Activated T-helper 2 cell treated with anti-CD3 and anti-CD28 coated beads, Interferon-gamma antibody, Interleukin-2, Interleukin-4, amounts not matched to agents 10 μg/mL and 5 μg/mL and 100 μg/mL, durations not matched to agents 14 hours and 24 hours and 36 hours (primary cell): Measurements from ENCODE around the gene POTEF. TPM values are rescaled to one million over a fixed set of nuclear protein-coding genes. Genes with fewer than 3 reads are reported as not detected.
A peak's percentile ranks its signal among the peaks of the same experiment; 100 is the strongest.
"Not testable (repeated sequence)": the region's sequence is repeated elsewhere in the genome, so short reads cannot be mapped to it uniquely, and the experiment has no call there.

ENCODE experiments used
- DNase-seq: peaks from one replicate; pipeline ENCODE4 v3.0.0; 2021; ENCODE audit warnings: low spot score
- H3K27ac Mint-ChIP-seq: one replicate; pipeline ENCODE4 v1.8.0; 2021; ENCODE audit warnings: mixed read lengths
- H3K27me3 Mint-ChIP-seq: one replicate; pipeline ENCODE4 v1.8.0; 2021; ENCODE audit warnings: low read depth, mixed read lengths
- H3K36me3 Mint-ChIP-seq: one replicate; pipeline ENCODE4 v1.8.0; 2021; ENCODE audit warnings: low read depth, mixed read lengths
- H3K4me1 Mint-ChIP-seq: one replicate; pipeline ENCODE4 v1.8.0; 2021; ENCODE audit warnings: low read depth, mixed read lengths
- H3K4me3 Mint-ChIP-seq: one replicate; pipeline ENCODE4 v1.8.0; 2021; ENCODE audit warnings: low read depth, mild to moderate bottlenecking, moderate library complexity, mixed read lengths
- H3K9me3 Mint-ChIP-seq: one replicate; pipeline ENCODE4 v1.8.0; 2021; ENCODE audit warnings: mixed read lengths
- intact Hi-C: fragments of 100-400 bp; cut with micrococcal nuclease; formaldehyde crosslinking; loops from one replicate; pipeline ENCODE4 v1.15.1; 2023
- total RNA-seq: library from RNA; stranded (reverse); gene quantifications from 2 replicates; pipeline ENCODE4 v1.2.3, GENCODE V29; 2022

POTEF gene
- total RNA-seq = not detected in 2 replicates

DNA sequence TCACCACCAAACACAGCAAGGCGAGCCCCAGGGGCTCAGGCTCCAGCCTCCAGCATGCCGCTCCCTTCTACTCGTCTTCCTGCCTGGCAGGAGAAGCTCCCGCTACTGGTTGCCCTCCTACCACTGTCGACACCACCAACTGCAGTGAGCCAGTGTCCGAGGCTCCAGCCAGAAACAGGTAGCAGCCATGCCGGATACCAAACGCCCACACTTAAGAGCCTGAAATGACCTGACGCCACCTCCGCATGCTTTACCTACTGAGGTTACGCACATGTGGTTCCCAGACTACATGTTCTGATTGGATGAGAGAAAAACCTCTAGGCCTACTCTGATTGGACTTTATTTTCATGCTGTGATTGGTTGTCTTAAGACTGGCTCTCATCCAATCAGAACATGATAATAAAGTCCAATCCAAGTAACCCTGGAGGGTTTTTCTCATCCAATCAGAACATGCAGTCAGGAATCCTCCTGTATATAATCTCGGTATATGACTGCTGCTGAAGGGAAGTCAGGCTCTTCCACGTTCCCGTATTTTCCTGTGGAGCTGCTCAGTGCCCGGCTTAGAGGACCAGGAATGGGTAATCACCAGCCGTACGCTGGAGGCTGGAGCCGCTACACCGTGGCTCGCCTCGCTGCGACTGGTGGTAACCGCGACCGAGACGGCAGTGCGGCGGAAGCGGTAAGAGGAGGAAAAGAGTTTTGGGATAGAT, at the start of gene POTEF:
Gene POTEF, minus strand, starts transcription at position 103 of the 710 bp plus-strand sequence. CDS start 8,707 bp downstream, outside the sequence.
- H3K4me1 Mint-ChIP-seq, DNase-seq, H3K9me3 Mint-ChIP-seq, H3K27ac Mint-ChIP-seq, intact Hi-C loops, H3K4me3 Mint-ChIP-seq, H3K27me3 Mint-ChIP-seq, H3K36me3 Mint-ChIP-seq: not testable (repeated sequence)

- H3K9me3 Mint-ChIP-seq, intact Hi-C loops, H3K4me3 Mint-ChIP-seq, H3K4me1 Mint-ChIP-seq, DNase-seq, H3K27me3 Mint-ChIP-seq, H3K27ac Mint-ChIP-seq: not testable (repeated sequence)
- H3K36me3 Mint-ChIP-seq = peaks cover 46% of the 10 kb centered on the region
Measured at GRCh38 chr2:130174866-130175265, 45.8 kb upstream of the POTEF start.

DNA sequence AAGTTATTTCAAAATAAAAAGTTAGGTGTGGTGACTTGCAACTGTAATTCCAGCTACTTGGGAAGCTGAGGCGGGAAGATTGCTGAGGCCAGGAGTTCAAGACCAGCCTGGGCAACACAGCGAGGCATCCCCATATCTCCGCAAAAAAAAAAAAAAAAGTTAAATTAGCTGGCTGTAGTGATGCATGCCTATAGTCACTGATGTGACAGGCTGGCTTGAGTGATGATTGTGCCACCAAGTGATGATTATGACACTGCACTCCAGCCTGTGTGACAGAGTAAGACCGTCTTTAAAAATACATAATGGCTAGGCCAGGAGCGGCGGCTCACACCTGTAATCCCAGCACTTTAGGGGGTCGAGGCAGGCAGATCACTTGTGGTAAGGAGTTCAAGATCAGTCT, 40.9 kb upstream of the POTEF start:
- H3K27ac Mint-ChIP-seq = no peak overlapping the region
- intact Hi-C loops = no loop called here

DNA sequence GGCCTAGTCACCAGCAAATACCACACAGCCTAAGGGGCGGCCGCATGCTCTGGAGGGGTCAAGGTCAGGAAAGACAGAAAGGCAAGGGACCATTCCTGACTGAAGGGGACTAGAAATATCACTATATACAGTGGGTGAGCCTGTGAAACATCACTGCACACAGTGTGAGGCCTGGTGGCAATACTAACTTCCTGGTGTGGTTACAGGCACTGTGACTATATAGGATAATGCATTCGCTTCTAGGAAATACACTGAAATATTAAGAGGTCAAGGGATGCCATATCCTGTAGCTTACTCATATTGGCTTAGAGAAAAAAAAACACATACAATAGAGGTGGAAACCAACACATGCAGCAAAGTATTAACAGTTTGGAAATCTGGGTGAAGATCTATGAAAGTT, 40.1 kb upstream of the POTEF start:
- DNase-seq, intact Hi-C loops, H3K27me3 Mint-ChIP-seq, H3K4me3 Mint-ChIP-seq, H3K9me3 Mint-ChIP-seq, H3K4me1 Mint-ChIP-seq: not testable (repeated sequence)
- peaks cover 66% of the 10 kb centered on the region for H3K36me3 Mint-ChIP-seq
- peak overlapping the region; percentile 61 for H3K27ac Mint-ChIP-seq

More for the DNA sequence above, 40.9 kb upstream of the POTEF start:
- Mint-ChIP-seq H3K4me1 (peaks cover 7% of the 10 kb centered on the region), H3K27me3 (no peaks in the 10 kb centered on the region), H3K9me3 (no peaks in the 10 kb centered on the region), H3K36me3 (peaks cover 59% of the 10 kb centered on the region), H3K4me3 (no peak overlapping the region)
- no peak for DNase-seq

DNA sequence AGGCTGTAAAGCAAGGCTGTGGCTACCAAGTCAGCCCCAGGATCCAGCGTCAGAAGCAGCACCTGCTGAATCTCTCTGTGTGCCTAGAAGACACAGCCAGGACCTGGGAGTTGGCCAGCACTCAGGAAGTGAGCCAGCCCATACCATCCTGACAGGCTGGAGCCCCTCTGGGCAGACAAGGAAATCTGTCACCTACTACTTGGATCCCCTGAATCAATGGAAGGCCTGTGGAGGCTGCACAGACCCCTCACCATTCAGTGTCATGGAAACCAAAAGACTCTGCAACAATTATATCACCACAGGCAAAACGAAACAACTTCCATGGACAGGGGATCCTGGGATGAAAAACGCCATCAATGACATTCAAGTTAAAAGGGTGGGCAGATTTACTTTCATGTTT, 37.6 kb upstream of the POTEF start:
- intact Hi-C loops, H3K4me1 Mint-ChIP-seq, H3K27me3 Mint-ChIP-seq, H3K4me3 Mint-ChIP-seq, DNase-seq, H3K9me3 Mint-ChIP-seq, H3K27ac Mint-ChIP-seq: not testable (repeated sequence)
- H3K36me3 Mint-ChIP-seq = peaks cover 53% of the 10 kb centered on the region

GRCh38 chr2:130165293-130166016, 36.4 kb upstream of the POTEF start:
- peaks cover 7% of the 10 kb centered on the region for H3K4me1 Mint-ChIP-seq
- H3K4me3 Mint-ChIP-seq = no peak overlapping the region
- DNase-seq = no peak
- intact Hi-C loops = no loop called here
- no peaks in the 10 kb centered on the region for H3K9me3 Mint-ChIP-seq
- no peaks in the 10 kb centered on the region for H3K27me3 Mint-ChIP-seq
- peaks cover 51% of the 10 kb centered on the region for H3K36me3 Mint-ChIP-seq
- H3K27ac Mint-ChIP-seq = no peak overlapping the region

DNA sequence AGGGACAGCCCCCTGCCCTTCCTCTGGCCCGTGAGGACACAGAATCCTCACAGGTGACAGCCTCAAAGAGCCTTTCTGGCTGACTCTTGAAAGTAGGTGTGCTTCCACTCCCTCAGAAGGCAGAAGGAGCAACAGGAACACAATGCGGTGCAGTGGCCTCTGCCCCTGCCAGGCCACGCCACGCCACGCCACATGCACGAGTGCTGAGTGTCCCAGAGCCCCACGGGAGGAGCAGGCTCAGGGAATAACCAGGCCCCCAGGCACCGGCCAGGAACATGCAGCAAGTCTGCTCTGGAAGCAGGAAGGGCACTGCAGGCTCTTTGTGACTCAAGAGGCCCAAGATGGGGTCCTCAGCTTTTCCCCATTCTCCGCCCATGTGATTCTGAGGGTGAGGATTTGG, 33.9 kb upstream of the POTEF start:
- H3K9me3 Mint-ChIP-seq = no peaks in the 10 kb centered on the region
- no peak for DNase-seq
- H3K4me1 Mint-ChIP-seq = peaks cover 3% of the 10 kb centered on the region
- H3K36me3 Mint-ChIP-seq = peaks cover 50% of the 10 kb centered on the region
- H3K27me3 Mint-ChIP-seq = no peaks in the 10 kb centered on the region
- H3K4me3 Mint-ChIP-seq = no peak overlapping the region
- H3K27ac Mint-ChIP-seq = no peak overlapping the region
- intact Hi-C loops = no loop called here

GRCh38 chr2:130162486-130162885, 33.5 kb upstream of the POTEF start:
- H3K9me3 Mint-ChIP-seq, H3K27me3 Mint-ChIP-seq, intact Hi-C loops, H3K27ac Mint-ChIP-seq, DNase-seq, H3K4me1 Mint-ChIP-seq, H3K4me3 Mint-ChIP-seq: not testable (repeated sequence)
- peaks cover 45% of the 10 kb centered on the region for H3K36me3 Mint-ChIP-seq

DNA sequence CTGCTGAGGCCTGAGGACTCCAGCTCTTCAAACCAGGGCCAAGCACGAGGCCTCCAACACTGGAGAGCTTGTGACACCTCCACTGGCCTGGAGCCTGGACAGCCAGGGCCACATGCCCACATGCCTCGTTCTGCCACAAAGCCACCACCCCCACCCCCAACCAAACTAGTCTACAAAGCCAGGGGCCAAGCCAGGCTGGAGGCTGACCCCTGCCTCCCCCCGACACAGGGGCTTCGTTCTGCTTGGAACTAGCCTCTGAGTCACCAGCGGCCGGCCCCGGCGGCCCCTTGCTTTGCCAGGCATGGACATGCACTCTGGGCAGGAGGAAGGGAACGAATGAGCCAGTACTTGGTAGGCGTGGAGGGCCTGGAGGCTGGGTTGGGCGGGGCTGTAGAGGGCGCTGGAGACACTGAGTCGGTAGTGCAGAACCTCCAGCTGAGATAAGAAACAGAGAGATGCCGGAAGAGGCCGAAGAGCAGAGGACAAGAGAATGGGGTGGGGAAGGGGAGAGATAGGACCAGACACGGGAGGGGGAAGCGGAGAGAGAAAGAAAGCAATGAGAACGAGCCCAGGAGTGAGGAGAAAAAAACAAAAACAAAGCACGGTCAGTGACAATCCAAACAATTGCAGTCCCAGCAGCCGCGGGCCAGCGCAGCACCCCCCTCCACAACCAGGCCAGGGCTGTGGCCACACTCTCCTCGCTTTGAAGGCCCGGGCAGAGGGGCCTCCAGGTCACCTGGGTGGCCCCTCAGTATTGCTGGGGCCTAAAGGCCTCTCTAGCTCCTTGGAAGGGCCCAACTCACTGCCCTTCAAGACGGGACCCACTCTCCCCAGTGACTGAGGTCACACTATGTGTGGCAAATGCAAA, 32.0 kb upstream of the POTEF start:
- H3K4me3 Mint-ChIP-seq, intact Hi-C loops, H3K27ac Mint-ChIP-seq, DNase-seq, H3K9me3 Mint-ChIP-seq, H3K4me1 Mint-ChIP-seq, H3K27me3 Mint-ChIP-seq: not testable (repeated sequence)
- H3K36me3 Mint-ChIP-seq = peaks cover 34% of the 10 kb centered on the region

DNA sequence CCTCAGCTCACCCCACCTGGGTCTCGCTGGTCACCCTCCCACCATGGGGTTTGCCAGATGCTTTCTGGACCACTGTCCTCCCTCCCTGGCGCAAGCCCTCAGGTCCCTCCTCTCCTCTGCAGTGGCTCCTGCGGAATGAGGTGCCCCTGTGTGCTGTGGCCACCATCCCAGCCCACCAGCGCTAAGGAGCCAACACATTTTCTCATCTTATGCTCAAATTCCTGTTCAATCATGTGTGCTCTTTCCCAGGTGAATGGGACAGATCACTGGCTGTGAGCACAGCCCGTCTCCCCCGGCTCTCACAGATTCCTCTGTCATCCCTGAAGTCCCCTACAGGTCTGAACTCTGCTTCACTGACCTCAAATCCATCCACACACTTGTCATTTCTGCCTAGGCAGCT, 31.1 kb upstream of the POTEF start:
- DNase-seq = no peak
- Mint-ChIP-seq H3K27me3 (no peaks in the 10 kb centered on the region), H3K9me3 (no peaks in the 10 kb centered on the region), H3K4me3 (no peak overlapping the region), H3K4me1 (peaks cover 3% of the 10 kb centered on the region), H3K36me3 (peaks cover 28% of the 10 kb centered on the region), H3K27ac (no peak overlapping the region)
- intact Hi-C loops = no loop called here

DNA sequence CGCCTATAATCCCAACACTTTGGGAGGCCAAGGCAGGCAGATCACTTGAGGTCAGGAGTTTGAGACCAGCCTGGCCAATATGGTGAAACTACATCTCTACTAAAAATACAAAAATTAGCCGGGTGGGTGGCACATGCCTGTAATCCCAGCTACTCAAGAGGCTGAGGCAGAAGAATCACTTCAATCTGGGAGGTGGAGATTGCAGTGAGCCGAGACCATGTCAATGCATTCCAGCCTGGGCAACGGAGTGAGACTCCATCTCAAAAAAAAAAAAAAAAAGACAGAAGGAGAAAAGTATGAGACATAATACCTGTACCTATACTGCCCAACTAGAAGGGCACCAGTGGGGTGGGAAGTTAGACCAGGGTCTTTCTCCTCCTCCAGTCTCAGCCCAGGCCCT, 30.4 kb upstream of the POTEF start:
- intact Hi-C loops = loop anchor here (10.0 kb wide), 1 partner anchor 175 kb away; no protein-coding TSS in a partner anchor
- not testable (repeated sequence) for H3K4me1 Mint-ChIP-seq, H3K9me3 Mint-ChIP-seq, H3K4me3 Mint-ChIP-seq, H3K27me3 Mint-ChIP-seq, H3K27ac Mint-ChIP-seq, DNase-seq
- peaks cover 30% of the 10 kb centered on the region for H3K36me3 Mint-ChIP-seq

DNA sequence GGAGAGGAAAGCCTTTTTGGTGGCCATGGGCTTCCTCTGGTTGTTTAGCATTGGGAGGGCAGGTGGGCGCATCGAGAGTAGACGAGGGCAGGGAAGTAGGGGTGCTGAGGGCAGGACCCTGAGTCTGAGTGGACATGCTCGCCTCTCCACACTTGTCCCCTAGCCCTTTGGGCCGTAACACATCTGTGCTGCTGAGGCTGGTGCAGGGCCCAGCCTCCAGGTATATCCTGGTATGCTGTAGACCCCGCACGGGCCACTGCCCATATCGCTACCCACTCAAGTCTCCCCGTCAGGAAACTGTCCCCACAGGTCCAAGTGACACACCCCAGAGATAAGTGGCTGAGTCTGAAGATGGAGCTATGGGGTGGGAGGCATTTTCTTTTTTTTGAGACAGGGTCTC, 29.6 kb upstream of the POTEF start:
- peaks cover 3% of the 10 kb centered on the region for H3K4me1 Mint-ChIP-seq
- H3K36me3 Mint-ChIP-seq = peaks cover 26% of the 10 kb centered on the region
- no peaks in the 10 kb centered on the region for H3K9me3 Mint-ChIP-seq
- no peak overlapping the region for H3K27ac Mint-ChIP-seq
- no peaks in the 10 kb centered on the region for H3K27me3 Mint-ChIP-seq
- intact Hi-C loops = loop anchor here (10.0 kb wide), 1 partner anchor 176 kb away; no protein-coding TSS in a partner anchor
- no peak for DNase-seq
- H3K4me3 Mint-ChIP-seq = no peak overlapping the region
